ENCODE data around the gene SLC17A7.

SLC17A7 gene

DNA sequence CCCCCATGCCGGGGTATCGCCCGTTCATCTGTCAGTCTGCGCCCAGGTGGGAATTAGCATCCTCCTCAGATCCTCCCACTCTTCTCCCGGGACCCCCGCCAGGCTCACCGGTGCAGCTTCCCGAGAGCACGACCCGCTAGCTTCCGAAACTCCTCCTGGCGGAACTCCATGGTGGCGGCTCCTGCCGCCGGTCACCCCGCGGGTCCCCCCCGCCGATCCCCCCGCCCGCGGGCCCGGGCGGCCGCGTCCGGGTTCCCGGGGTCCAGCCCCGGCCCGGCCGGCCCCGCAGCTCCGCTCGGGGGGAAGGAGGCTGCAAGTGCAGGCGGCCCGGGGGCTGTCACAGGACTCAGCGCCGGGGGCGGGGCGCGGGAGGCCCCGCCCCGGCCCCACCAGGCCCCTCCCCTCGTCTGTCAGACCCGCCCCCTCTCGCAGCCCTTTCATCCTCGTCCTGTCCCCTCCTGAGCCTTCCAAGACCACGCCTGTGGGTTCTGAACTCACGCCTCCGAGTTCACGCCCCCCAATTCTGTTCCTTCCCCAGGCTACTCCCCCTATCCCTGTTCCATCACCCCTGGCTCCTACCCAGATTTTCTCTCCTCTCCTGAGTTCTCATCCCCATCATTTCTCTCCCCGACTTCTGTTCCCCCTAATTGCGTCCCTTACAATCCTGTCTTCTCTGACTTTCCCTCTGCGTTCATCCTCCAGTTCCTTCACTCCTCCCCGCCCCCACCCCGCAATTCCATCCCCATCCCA, at the start of gene SLC17A7:
Gene SLC17A7 (minus strand): TSS at position 318 of the 750 bp plus-strand sequence. CDS start 148 bp downstream, at position 170.
- peaks cover 60% of the 10 kb centered on the region for H3K27me3 ChIP-seq (ENCODE audit: control insufficient read depth, insufficient read depth, low read length)

DNA sequence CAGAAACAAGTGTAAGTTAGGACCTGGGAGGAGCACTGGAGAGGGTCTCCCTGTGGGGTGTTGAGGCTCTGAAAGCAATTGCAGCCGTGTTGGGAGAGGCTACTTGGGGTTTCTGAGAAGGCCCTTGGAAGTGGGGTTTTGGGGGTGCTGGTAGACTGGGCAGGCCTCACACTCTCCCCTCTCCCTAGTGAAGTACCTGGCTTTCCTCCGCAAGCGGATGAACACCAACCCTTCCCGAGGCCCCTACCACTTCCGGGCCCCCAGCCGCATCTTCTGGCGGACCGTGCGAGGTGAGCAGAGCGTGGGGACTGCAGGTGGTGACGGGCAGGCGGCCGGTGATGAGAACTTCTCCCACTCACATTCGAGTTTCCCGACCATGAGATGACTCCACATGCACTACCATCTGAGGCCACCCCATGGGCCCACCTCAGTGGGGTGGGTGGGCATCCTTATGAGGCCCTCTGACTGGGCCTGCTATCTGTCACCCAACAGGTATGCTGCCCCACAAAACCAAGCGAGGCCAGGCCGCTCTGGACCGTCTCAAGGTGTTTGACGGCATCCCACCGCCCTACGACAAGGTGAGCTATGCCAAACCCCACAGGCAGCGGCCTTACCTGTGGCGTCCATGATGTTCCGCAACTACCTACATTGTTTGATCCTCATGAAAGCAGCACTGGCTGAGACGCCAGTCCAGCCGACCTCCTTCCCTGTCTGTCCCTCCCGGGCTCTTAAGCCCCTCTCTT, 49.1 kb upstream of the SLC17A7 start:
- Histone ChIP-seq H3K9me3 (ENCODE audit: control insufficient read depth, low read length) (no peaks in the 10 kb centered on the region), H3K36me3 (ENCODE audit: control insufficient read depth, insufficient read depth, low read length) (peaks cover 21% of the 10 kb centered on the region), H3K9ac (ENCODE audit: low read length) (no peak overlapping the region), H3K4me1 (ENCODE audit: control insufficient read depth, insufficient read depth, low read length) (peaks cover 22% of the 10 kb centered on the region), H3K27me3 (ENCODE audit: control insufficient read depth, insufficient read depth, low read length) (no peaks in the 10 kb centered on the region), H3K4me3 (ENCODE audit: low read length) (no peak overlapping the region)

More for the DNA sequence above, at the start of gene SLC17A7:
- no peaks in the 10 kb centered on the region for H3K9me3 ChIP-seq (ENCODE audit: control insufficient read depth, low read length)
- no peaks in the 10 kb centered on the region for H3K36me3 ChIP-seq (ENCODE audit: control insufficient read depth, insufficient read depth, low read length)
- H3K4me1 ChIP-seq (ENCODE audit: control insufficient read depth, insufficient read depth, low read length) = peaks cover 4% of the 10 kb centered on the region
- peak within 1 kb of the TSS; percentile 4 for H3K4me3 ChIP-seq (ENCODE audit: low read length)
- no peak within 1 kb of the TSS for H3K9ac ChIP-seq (ENCODE audit: low read length)

DNA sequence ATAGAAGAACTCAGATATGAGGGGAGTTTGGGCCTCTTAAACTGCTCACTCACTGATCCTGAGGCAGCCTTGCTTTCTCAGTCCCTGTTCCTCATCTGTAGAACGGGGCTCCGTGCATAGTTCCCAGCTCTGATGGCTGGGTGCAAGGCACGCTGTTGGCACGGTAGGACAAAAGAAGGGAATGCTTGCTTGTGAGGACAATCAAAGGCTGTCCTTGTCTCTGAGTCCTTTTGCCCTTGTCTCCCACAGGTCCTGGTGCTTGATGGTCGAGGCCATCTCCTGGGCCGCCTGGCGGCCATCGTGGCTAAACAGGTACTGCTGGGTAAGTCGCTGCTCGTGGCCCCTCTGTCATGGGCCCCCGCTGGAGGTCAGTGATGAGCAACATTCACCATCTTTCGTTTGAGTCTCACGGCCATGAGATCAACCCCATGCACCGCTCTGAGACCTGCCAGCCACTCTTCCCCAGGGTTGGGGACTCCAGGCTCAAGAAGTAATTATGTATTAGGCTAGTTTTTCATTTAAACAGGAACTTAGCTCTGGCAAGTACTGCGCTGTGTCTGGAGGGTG, 48.4 kb upstream of the SLC17A7 start:
- Histone ChIP-seq H3K9ac (ENCODE audit: low read length) (peak overlapping the region; percentile 96), H3K4me1 (ENCODE audit: control insufficient read depth, insufficient read depth, low read length) (peaks cover 22% of the 10 kb centered on the region), H3K36me3 (ENCODE audit: control insufficient read depth, insufficient read depth, low read length) (peaks cover 21% of the 10 kb centered on the region), H3K9me3 (ENCODE audit: control insufficient read depth, low read length) (no peaks in the 10 kb centered on the region), H3K27me3 (ENCODE audit: control insufficient read depth, insufficient read depth, low read length) (no peaks in the 10 kb centered on the region), H3K4me3 (ENCODE audit: low read length) (no peak overlapping the region)

DNA sequence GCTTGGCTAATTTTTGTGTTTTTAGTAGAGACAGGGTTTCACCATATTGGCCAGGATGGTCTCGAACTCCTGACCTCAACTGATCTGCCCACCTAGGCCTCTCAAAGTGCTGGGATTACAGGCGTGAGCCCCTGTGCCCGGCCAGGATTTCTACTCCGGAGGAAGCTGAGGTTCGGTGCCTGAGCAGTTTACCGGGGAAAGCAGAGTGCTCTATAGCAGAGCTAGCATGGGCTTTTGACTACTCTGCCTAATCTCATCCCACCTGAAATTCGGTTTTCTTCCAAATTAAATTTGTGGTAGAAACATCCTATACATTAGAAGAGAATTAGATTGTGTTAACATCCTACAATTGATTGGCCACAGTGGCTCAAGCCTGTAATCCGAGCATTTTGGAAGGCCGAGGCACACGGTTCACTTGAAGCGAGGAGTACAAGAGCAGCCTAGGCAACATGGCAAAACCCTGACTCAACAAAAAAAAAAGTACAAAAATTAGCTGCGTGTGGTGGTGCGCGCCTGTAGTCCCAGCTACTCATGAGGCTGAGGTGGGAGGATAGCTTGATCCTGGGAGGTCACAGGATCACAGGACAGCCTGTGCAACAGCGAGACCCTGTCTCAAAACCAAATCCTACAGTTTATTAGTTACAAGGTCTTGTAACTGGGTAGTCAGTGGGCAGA, 47.7 kb upstream of the SLC17A7 start:
- H3K4me3 ChIP-seq (ENCODE audit: low read length) = peak overlapping the region; percentile 83

DNA sequence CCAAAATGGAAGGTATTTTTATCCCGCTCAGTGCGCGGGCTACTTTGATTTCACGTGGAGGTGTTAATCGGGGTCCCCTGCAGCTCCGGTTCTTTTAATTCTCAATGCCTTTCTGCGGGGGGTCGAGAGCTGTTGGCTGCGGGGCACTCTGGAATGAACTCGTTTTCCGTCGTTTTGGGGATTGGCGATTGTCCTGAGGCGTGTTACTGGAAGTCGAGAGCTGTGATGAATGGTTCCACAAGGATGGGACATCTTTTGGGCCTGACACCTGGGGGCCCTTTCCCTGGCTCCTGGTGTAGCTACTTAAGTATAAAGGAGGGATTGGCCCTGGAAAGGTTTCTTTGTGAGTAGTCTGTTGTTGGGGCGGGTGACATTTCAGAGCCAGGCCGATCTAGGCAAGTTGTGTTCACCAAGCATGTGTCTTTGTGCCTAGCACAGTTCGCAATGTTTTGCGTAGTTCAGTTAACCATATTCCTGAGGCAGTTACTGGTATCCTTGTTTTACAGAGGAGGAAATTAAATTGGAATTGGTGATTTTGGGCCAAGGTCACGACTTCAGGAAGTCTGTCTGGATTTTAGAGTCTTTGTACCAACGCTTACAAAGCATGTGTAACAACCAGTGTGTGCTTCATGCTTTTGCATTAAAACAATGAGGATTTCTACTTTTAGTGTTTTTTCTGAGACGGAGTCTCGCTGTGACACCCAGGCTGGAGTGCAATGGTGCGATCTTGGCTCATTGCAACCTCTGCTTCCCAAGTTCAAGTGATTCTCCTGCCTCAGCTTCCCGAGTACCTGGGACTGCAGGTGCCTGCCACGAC, 46.9 kb upstream of the SLC17A7 start:
- Histone ChIP-seq H3K4me3 (ENCODE audit: low read length) (peak overlapping the region; percentile 83), H3K36me3 (ENCODE audit: control insufficient read depth, insufficient read depth, low read length) (peaks cover 21% of the 10 kb centered on the region), H3K9me3 (ENCODE audit: control insufficient read depth, low read length) (no peaks in the 10 kb centered on the region), H3K27me3 (ENCODE audit: control insufficient read depth, insufficient read depth, low read length) (no peaks in the 10 kb centered on the region), H3K4me1 (ENCODE audit: control insufficient read depth, insufficient read depth, low read length) (peaks cover 22% of the 10 kb centered on the region), H3K9ac (ENCODE audit: low read length) (peak overlapping the region; percentile 96)

More for the DNA sequence above, 47.7 kb upstream of the SLC17A7 start:
- no peaks in the 10 kb centered on the region for H3K9me3 ChIP-seq (ENCODE audit: control insufficient read depth, low read length)
- peak overlapping the region; percentile 96 for H3K9ac ChIP-seq (ENCODE audit: low read length)
- H3K27me3 ChIP-seq (ENCODE audit: control insufficient read depth, insufficient read depth, low read length) = no peaks in the 10 kb centered on the region
- peaks cover 22% of the 10 kb centered on the region for H3K4me1 ChIP-seq (ENCODE audit: control insufficient read depth, insufficient read depth, low read length)
- peaks cover 21% of the 10 kb centered on the region for H3K36me3 ChIP-seq (ENCODE audit: control insufficient read depth, insufficient read depth, low read length)

DNA sequence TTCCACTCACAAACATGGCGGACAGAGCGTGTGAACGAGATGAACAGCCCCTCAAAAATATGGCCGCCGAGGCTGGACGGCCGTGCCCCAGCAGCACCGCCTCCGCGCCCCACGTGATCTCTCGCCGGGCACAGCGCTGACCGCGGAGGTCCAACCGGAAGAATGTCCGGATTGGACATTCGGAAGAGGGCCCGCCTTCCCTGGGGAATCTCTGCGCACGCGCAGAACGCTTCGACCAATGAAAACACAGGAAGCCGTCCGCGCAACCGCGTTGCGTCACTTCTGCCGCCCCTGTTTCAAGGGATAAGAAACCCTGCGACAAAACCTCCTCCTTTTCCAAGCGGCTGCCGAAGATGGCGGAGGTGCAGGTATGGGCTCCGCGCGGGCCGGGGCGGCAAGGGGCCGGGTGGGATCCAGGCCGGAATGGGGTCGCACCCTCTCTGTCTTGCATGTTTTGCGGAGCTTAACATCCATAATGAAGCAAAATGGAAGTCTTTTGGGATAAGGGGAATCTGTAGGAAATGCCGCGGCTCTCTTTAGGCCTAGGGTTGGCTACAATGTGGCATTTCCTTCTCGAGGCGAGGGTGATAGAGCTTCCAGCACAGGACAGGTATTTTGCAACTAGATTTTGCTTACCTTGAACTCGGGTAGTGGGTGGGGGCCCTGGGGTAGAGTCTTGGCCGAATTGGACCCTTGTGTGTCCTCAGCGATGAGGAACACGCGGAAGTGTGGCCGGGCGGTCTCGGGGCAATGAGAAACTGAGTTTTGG, 46.1 kb upstream of the SLC17A7 start, which contains the start of gene RPL13A:
Gene RPL13A (plus strand): TSS at position 332 of the 769 bp plus-strand sequence. CDS start 22 bp downstream, at position 354.
- Histone ChIP-seq H3K27me3 (ENCODE audit: control insufficient read depth, insufficient read depth, low read length) (no peaks in the 10 kb centered on the region), H3K4me1 (ENCODE audit: control insufficient read depth, insufficient read depth, low read length) (peaks cover 22% of the 10 kb centered on the region), H3K9me3 (ENCODE audit: control insufficient read depth, low read length) (no peaks in the 10 kb centered on the region), H3K4me3 (ENCODE audit: low read length) (peak within 1 kb of the TSS; percentile 83), H3K9ac (ENCODE audit: low read length) (peak within 1 kb of the TSS; percentile 96), H3K36me3 (ENCODE audit: control insufficient read depth, insufficient read depth, low read length) (peaks cover 21% of the 10 kb centered on the region)

DNA sequence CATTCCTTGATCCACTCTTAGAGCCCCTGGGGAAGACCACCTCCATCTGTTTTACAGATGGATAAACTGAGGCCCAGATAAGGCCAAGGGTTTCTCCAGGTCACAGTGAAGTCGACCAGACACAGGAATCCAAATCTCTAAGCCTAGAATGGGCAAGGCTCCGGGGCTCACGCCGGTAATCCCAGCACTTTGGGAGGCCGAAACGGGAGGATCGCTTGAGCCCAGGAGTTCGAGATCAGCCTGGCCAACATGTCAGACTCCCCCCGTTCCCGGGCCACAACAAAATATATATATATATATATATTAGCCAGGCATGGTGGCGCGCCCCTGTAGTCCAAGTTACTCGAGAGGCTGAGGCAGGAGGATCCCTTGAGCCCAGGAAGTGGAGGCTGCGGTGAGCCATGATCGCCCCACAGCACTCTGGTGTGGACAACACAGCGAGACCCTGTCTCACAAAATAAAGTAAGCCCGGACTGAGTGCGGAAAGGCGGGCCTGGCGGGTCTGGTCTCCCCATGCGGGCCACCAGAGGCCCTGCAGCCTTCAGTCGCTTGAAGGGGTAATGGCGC, 45.5 kb upstream of the SLC17A7 start:
- Histone ChIP-seq H3K9ac (ENCODE audit: low read length) (peak overlapping the region; percentile 51), H3K36me3 (ENCODE audit: control insufficient read depth, insufficient read depth, low read length) (peaks cover 17% of the 10 kb centered on the region)

DNA sequence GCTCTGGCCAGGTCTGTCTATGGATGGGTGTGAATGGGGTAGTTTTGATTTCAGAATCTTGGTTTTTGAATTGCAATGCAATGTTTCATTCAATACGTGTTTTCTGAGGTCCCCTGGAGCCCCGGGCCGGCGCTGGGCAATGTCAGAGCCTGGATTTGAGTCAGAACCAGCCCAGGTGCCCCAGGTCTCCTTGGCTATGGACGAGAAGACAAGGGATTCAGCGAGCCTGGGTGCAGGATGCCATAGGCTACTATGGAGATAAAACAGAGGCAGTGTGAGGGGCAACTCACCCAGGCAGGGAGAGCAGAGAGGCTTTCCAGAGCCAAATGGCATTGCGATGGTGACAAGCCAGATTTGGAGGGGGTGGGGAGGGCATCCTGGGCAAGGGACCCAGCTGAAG, 44.9 kb upstream of the SLC17A7 start:
- Histone ChIP-seq H3K9me3 (ENCODE audit: control insufficient read depth, low read length) (no peaks in the 10 kb centered on the region), H3K4me1 (ENCODE audit: control insufficient read depth, insufficient read depth, low read length) (peaks cover 22% of the 10 kb centered on the region), H3K27me3 (ENCODE audit: control insufficient read depth, insufficient read depth, low read length) (no peaks in the 10 kb centered on the region), H3K9ac (ENCODE audit: low read length) (no peak overlapping the region), H3K4me3 (ENCODE audit: low read length) (no peak overlapping the region), H3K36me3 (ENCODE audit: control insufficient read depth, insufficient read depth, low read length) (peaks cover 14% of the 10 kb centered on the region)

More for the DNA sequence above, 45.5 kb upstream of the SLC17A7 start:
- Histone ChIP-seq H3K4me1 (ENCODE audit: control insufficient read depth, insufficient read depth, low read length) (peaks cover 22% of the 10 kb centered on the region), H3K27me3 (ENCODE audit: control insufficient read depth, insufficient read depth, low read length) (no peaks in the 10 kb centered on the region), H3K9me3 (ENCODE audit: control insufficient read depth, low read length) (no peaks in the 10 kb centered on the region), H3K4me3 (ENCODE audit: low read length) (no peak overlapping the region)

DNA sequence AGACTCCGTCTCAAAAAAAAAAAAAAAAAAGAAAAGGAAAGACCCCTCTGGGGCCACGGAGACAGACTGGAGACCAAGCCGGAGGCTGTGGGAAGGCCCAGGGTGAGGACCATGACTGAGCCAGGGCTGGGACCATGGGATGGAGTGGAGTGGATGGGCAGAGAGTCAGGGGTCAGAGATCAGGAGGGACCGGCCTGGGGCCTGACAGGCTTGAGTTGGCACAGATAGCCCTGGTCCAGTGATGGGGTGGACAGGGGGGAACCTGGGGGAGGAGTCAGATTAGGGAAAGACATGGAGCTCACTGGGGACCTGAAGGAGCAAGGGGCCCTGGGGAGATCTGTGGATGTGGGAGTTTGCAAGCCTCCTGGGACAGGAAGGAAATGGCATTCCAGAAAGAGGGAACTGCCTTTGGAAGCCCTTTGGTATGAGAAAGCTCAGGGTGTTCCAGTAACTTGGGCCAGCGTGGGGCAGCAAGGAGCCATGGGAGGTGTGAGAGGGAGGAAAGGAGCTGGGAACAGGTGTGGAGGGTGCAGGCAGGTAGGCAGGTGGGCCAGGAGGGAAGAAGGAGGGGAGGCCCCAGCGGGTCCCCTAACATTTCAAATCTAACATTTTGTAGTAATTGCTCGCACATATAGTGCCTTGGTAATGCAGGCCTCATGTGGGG, 39.8 kb upstream of the SLC17A7 start:
- no peaks in the 10 kb centered on the region for H3K27me3 ChIP-seq (ENCODE audit: control insufficient read depth, insufficient read depth, low read length)
- H3K9ac ChIP-seq (ENCODE audit: low read length) = no peak overlapping the region
- H3K36me3 ChIP-seq (ENCODE audit: control insufficient read depth, insufficient read depth, low read length) = no peaks in the 10 kb centered on the region
- H3K4me1 ChIP-seq (ENCODE audit: control insufficient read depth, insufficient read depth, low read length) = no peaks in the 10 kb centered on the region
- H3K4me3 ChIP-seq (ENCODE audit: low read length) = no peak overlapping the region
- no peaks in the 10 kb centered on the region for H3K9me3 ChIP-seq (ENCODE audit: control insufficient read depth, low read length)

DNA sequence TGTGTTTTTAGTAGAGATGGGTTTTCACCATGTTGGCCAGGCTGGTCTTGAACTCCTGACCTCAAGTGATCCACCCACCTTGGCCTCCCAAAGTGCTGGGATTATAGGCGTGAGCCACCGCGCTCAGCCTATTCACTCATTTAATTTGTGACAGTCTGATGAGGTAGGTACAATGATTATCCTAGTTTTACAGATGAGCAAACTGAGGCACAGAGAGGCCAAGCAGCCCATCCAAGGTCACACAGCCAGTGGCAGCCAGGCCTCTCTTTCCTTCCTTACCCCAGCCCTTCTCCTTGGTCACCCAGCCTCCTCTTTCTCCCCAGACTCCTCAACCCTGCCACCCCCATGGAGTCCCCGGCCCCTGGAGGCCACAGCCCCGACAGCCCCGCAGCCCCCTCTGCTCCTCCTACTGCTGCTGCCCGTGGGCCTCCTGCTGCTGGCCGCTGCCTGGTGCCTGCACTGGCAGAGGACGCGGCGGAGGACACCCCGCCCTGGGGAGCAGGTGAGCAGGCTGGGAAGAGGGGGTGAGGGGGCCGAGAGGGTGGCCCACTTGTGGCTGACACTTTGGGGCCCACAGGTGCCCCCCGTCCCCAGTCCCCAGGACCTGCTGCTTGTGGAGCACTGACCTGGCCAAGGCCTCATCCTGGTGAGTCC, 38.8 kb upstream of the SLC17A7 start:
- H3K27me3 ChIP-seq (ENCODE audit: control insufficient read depth, insufficient read depth, low read length) = no peaks in the 10 kb centered on the region
- H3K36me3 ChIP-seq (ENCODE audit: control insufficient read depth, insufficient read depth, low read length) = no peaks in the 10 kb centered on the region
- no peak overlapping the region for H3K9ac ChIP-seq (ENCODE audit: low read length)
- H3K4me3 ChIP-seq (ENCODE audit: low read length) = no peak overlapping the region
- no peaks in the 10 kb centered on the region for H3K4me1 ChIP-seq (ENCODE audit: control insufficient read depth, insufficient read depth, low read length)
- no peaks in the 10 kb centered on the region for H3K9me3 ChIP-seq (ENCODE audit: control insufficient read depth, low read length)

All from mucosa of stomach (tissue), 1 donor.